Stomach (tissue), 4 donors: ENCODE results near the gene SMARCB1.

Experiments used
- POLR2A ChIP-seq, 4 donors: fragments of 450-650 bp; IDR thresholded peaks; one replicate each; pipeline ENCODE4 v1.6.1; 2016; ENCODE audit warnings: antibody characterized with exemption in 4 of 4, control low read depth in 2 of 4, mild to moderate bottlenecking in 1 of 4, moderate library complexity in 1 of 4
- POLR2AphosphoS5 ChIP-seq, 3 donors: sonication (generic); formaldehyde crosslinking; IDR thresholded peaks; one replicate each; pipeline ENCODE4 v1.6.1; 2016; ENCODE audit warnings: antibody characterized with exemption in 3 of 3
- TF ChIP-seq, protein P1 (sequence below), 7 experiments: fragments of 450-650 bp in 4 of 7; fragments of 200-600 bp in 3 of 7; sonication (generic) in 3 of 7; IDR thresholded peaks; one replicate each; pipeline ENCODE4 v1.5.1; 2016 to 2019; ENCODE audit warnings: antibody characterized with exemption in 7 of 7, control low read depth in 2 of 7, mild to moderate bottlenecking in 1 of 7

DNA sequence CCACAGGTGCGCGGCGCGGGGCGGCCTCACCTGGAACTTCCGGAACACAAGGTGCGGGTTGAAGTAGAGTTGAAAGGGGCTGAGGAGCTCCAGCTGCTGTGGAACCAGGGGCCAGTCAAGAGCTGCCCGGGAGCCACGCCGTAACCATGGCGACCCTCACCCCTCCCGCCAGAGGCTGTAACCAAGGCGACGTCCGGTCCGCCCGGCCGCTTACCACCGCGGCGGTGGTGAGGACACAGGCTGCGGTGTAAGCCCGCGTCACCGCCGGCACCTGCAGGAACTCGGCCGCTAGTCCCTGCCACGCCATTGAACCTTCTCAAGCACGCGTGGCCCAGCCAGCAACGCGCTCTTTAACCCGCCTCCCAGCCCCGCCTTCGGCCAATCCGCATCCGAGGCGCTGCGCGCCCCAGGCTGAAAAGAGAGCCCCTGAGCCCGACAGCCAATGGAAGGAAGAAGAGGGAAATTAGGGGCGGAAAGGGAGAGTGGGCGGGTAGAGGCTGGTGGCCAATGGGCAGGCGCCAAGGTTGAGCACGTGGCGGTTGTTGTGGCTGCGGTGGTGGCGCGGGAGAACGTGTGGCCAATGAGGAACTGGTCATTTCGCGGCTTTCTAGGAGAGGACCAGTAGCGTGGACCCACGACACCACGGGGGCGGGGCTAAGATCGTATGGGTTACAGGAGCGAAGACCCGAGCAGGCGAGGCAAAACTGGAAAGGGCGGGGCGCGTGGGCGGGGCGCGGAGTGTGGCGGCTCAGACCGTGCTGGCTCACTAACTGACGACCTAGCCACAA is 52.1 kb downstream of the SMARCB1 start, which contains the start of gene DERL3:
- TF ChIP-seq POLR2A (IDR thresholded peaks at IDR 0.05) (no peak), POLR2AphosphoS5 (IDR thresholded peaks at IDR 0.05) (peak in 1 of 3 donors; percentile 57)
- TF ChIP-seq, protein P1, sequence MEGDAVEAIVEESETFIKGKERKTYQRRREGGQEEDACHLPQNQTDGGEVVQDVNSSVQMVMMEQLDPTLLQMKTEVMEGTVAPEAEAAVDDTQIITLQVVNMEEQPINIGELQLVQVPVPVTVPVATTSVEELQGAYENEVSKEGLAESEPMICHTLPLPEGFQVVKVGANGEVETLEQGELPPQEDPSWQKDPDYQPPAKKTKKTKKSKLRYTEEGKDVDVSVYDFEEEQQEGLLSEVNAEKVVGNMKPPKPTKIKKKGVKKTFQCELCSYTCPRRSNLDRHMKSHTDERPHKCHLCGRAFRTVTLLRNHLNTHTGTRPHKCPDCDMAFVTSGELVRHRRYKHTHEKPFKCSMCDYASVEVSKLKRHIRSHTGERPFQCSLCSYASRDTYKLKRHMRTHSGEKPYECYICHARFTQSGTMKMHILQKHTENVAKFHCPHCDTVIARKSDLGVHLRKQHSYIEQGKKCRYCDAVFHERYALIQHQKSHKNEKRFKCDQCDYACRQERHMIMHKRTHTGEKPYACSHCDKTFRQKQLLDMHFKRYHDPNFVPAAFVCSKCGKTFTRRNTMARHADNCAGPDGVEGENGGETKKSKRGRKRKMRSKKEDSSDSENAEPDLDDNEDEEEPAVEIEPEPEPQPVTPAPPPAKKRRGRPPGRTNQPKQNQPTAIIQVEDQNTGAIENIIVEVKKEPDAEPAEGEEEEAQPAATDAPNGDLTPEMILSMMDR (IDR thresholded peaks at IDR 0.05): no peak
